Fibroblast of lung (primary cell): Measurements from ENCODE around the gene RIC8B. TPM values are rescaled to one million over a fixed set of nuclear protein-coding genes. Genes with fewer than 3 reads are reported as not detected.

Experiments used
- DNase-seq, 2 donors: peaks; one replicate each; pipeline versions ENCODE4 v3.0.0 to v3.0.0-alpha.2; 2010; ENCODE audit warnings: low read depth in 2 of 2
- H2AFZ ChIP-seq: 2 replicates; pipeline ENCODE4 v1.5.1; 2012; ENCODE audit warnings: low read length, control low read depth, inconsistent platforms
- H3K27ac ChIP-seq: 2 replicates; pipeline ENCODE4 v1.5.1; 2011; ENCODE audit warnings: low read length, control low read depth; ENCODE audit not compliant: insufficient read depth
- H3K27me3 ChIP-seq: 2 replicates; pipeline ENCODE4 v1.5.1; 2011; ENCODE audit warnings: mild to moderate bottlenecking, low read length; ENCODE audit not compliant: control insufficient read depth, insufficient read depth
- H3K36me3 ChIP-seq: 2 replicates; pipeline ENCODE4 v1.5.1; 2011; ENCODE audit warnings: low read length; ENCODE audit not compliant: control insufficient read depth, insufficient read depth
- H3K4me1 ChIP-seq: 2 replicates; pipeline ENCODE4 v1.5.1; 2011; ENCODE audit warnings: low read length; ENCODE audit not compliant: control insufficient read depth, insufficient read depth; ENCODE audit errors: extremely low read depth
- H3K4me2 ChIP-seq: 2 replicates; pipeline ENCODE4 v1.5.1; 2011; ENCODE audit warnings: low read length, control low read depth; ENCODE audit not compliant: insufficient read depth; ENCODE audit errors: extremely low read depth
- H3K4me3 ChIP-seq, 4 experiments: fragments of 200-600 bp in 1 of 4; sonication (generic) in 1 of 4; replicated peaks in 1 of 4; 2 replicates each; pipeline ENCODE4 v1.5.1; 2011 to 2016; ENCODE audit warnings: low read length in 4 of 4, low read depth in 3 of 4, mild to moderate bottlenecking in 3 of 4, control low read depth in 2 of 4, inconsistent platforms in 1 of 4, mixed read lengths in 1 of 4; ENCODE audit not compliant: insufficient read depth in 1 of 4; ENCODE audit errors: control extremely low read depth in 1 of 4
- H3K79me2 ChIP-seq: 2 replicates; pipeline ENCODE4 v1.5.1; 2012; ENCODE audit warnings: mild to moderate bottlenecking, low read length, inconsistent platforms; ENCODE audit not compliant: control insufficient read depth, insufficient read depth
- H3K9ac ChIP-seq: 2 replicates; pipeline ENCODE4 v1.5.1; 2011; ENCODE audit warnings: mild to moderate bottlenecking, low read length, control low read depth; ENCODE audit not compliant: insufficient read depth
- H3K9me3 ChIP-seq: 2 replicates; pipeline ENCODE4 v1.5.1; 2012; ENCODE audit warnings: low read depth, low read length; ENCODE audit not compliant: control insufficient read depth, insufficient read depth
- H4K20me1 ChIP-seq: 2 replicates; pipeline ENCODE4 v1.5.1; 2011; ENCODE audit warnings: low read length; ENCODE audit not compliant: control insufficient read depth, insufficient read depth; ENCODE audit errors: extremely low read depth
- CTCF ChIP-seq, 2 donors: IDR thresholded peaks in 1 of 2; conservative IDR thresholded peaks in 1 of 2; 1 replicate in 1 of 2; 2 replicates in 1 of 2; pipeline ENCODE4 v1.5.1; 2011 to 2012; ENCODE audit warnings: low read length in 2 of 2, control low read depth in 1 of 2, inconsistent platforms in 1 of 2, low read depth in 1 of 2, mild to moderate bottlenecking in 1 of 2
- EZH2 ChIP-seq: IDR thresholded peaks from 2 replicates; pipeline ENCODE4 v1.5.1; 2012; ENCODE audit warnings: low read length, control low read depth, mild to moderate bottlenecking; ENCODE audit errors: missing control alignments
- polyA plus RNA-seq, 2 donors: library from polyadenylated mRNA; depleted of rRNA in 1 of 2; stranded (reverse) in 1 of 2; unstranded in 1 of 2; fragments of >200 nt; gene quantifications; 2 replicates each; pipeline ENCODE4 v1.2.1, GENCODE V29; 2011 to 2012; ENCODE audit warnings: missing spikeins in 1 of 2
- total RNA-seq: library from RNA; depleted of rRNA; stranded (reverse); fragments of >200 nt; gene quantifications from 2 replicates; pipeline ENCODE4 v1.2.1, GENCODE V29; 2014

RIC8B gene
- total and polyA plus RNA-seq, 2 donors (not counting 1 experiment from before 2014, with no cell fraction given): 9.2 to 11.6 TPM

GRCh38 chr12:106861984-106862916 is 87.8 kb downstream of the RIC8B start:
- H3K9me3 ChIP-seq: no peaks in the 10 kb centered on the region
- no peaks in the 10 kb centered on the region for H3K79me2 ChIP-seq
- peak; percentile 76 to 89 for DNase-seq
- H4K20me1 ChIP-seq: no peaks in the 10 kb centered on the region
- H3K4me2 ChIP-seq: peak overlapping the region; percentile 42
- no peaks in the 10 kb centered on the region for H3K36me3 ChIP-seq
- H3K9ac ChIP-seq: no peak overlapping the region
- TF ChIP-seq CTCF (conservative IDR thresholded peaks at IDR 0.05 in 1 of 2, IDR thresholded peaks at IDR 0.05 in 1 of 2; ENCODE audit: low read depth in 1 of 2, low read length in 2 of 2) (no peak), EZH2 (no peak)
- H3K4me3 ChIP-seq: no peak overlapping the region
- no peak overlapping the region for H2AFZ ChIP-seq
- no peaks in the 10 kb centered on the region for H3K27me3 ChIP-seq
- H3K4me1 ChIP-seq: peaks cover 9% of the 10 kb centered on the region
- H3K27ac ChIP-seq: peak overlapping the region; percentile 50

GRCh38 chr12:106863189-106863588 is 88.7 kb downstream of the RIC8B start:
- no peaks in the 10 kb centered on the region for H3K27me3 ChIP-seq
- peak in 1 of 2 donors; percentile 47 for DNase-seq
- H3K4me2 ChIP-seq: no peak overlapping the region
- H4K20me1 ChIP-seq: no peaks in the 10 kb centered on the region
- no peaks in the 10 kb centered on the region for H3K79me2 ChIP-seq
- peaks cover 10% of the 10 kb centered on the region for H3K4me1 ChIP-seq
- TF ChIP-seq CTCF (conservative IDR thresholded peaks at IDR 0.05 in 1 of 2, IDR thresholded peaks at IDR 0.05 in 1 of 2; ENCODE audit: low read depth in 1 of 2, low read length in 2 of 2) (no peak), EZH2 (no peak)
- H3K9ac ChIP-seq: no peak overlapping the region
- H2AFZ ChIP-seq: no peak overlapping the region
- no peaks in the 10 kb centered on the region for H3K36me3 ChIP-seq
- H3K4me3 ChIP-seq: no peak overlapping the region
- H3K27ac ChIP-seq: no peak overlapping the region
- no peaks in the 10 kb centered on the region for H3K9me3 ChIP-seq

GRCh38 chr12:106865683-106866082 is 91.2 kb downstream of the RIC8B start:
- Histone ChIP-seq H4K20me1 (no peaks in the 10 kb centered on the region), H3K9me3 (no peaks in the 10 kb centered on the region), H2AFZ (no peak overlapping the region), H3K27ac (no peak overlapping the region), H3K4me2 (no peak overlapping the region), H3K9ac (no peak overlapping the region), H3K4me1 (peaks cover 10% of the 10 kb centered on the region), H3K4me3 (no peak overlapping the region), H3K27me3 (no peaks in the 10 kb centered on the region), H3K36me3 (no peaks in the 10 kb centered on the region), H3K79me2 (no peaks in the 10 kb centered on the region)
- TF ChIP-seq CTCF (conservative IDR thresholded peaks at IDR 0.05 in 1 of 2, IDR thresholded peaks at IDR 0.05 in 1 of 2; ENCODE audit: low read depth in 1 of 2, low read length in 2 of 2) (no peak), EZH2 (no peak)
- DNase-seq: no peak
